Karpas-422 (cell line): ENCODE data around the gene SPTA1. TPM values are rescaled to one million over a fixed set of nuclear protein-coding genes. Genes with fewer than 3 reads are reported as not detected.

ENCODE experiments used
- DNase-seq: peaks from one replicate; pipeline ENCODE4 v3.0.0-alpha.2; 2015
- H2AFZ ChIP-seq: fragments of 200-600 bp; sonication (generic); 2 replicates; pipeline ENCODE4 v1.6.1; 2014; ENCODE audit warnings: antibody characterized with exemption, low read length, mixed read lengths
- H3K27ac ChIP-seq: fragments of 200-600 bp; sonication (generic); 2 replicates; pipeline ENCODE4 v1.5.1; 2014; ENCODE audit warnings: mild to moderate bottlenecking, low read length, moderate library complexity
- H3K27me3 ChIP-seq: fragments of 200-600 bp; sonication (generic); 2 replicates; pipeline ENCODE4 v1.6.1; 2014; ENCODE audit warnings: low read length, mixed read lengths
- H3K36me3 ChIP-seq: fragments of 200-600 bp; sonication (generic); 2 replicates; pipeline ENCODE4 v1.6.1; 2014; ENCODE audit warnings: low read length, mixed read lengths; ENCODE audit not compliant: insufficient read depth
- H3K4me1 ChIP-seq: fragments of 200-600 bp; sonication (generic); 2 replicates; pipeline ENCODE4 v1.6.1; 2014; ENCODE audit warnings: mild to moderate bottlenecking, low read length, mixed read lengths
- H3K4me2 ChIP-seq: fragments of 200-600 bp; sonication (generic); 2 replicates; pipeline ENCODE4 v1.6.1; 2014; ENCODE audit warnings: low read length, low read depth, mild to moderate bottlenecking; ENCODE audit not compliant: poor library complexity, severe bottlenecking
- H3K4me3 ChIP-seq: fragments of 200-600 bp; sonication (generic); 2 replicates; pipeline ENCODE4 v1.5.1; 2014; ENCODE audit warnings: mild to moderate bottlenecking, antibody characterized with exemption, low read length, mixed read lengths
- H3K79me2 ChIP-seq: fragments of 200-600 bp; sonication (generic); 2 replicates; pipeline ENCODE4 v1.6.1; 2014; ENCODE audit warnings: mild to moderate bottlenecking, low read length, mixed read lengths
- H3K9ac ChIP-seq: fragments of 200-600 bp; sonication (generic); 2 replicates; pipeline ENCODE4 v1.6.0; 2014; ENCODE audit warnings: low read length
- H3K9me2 ChIP-seq: fragments of 200-600 bp; sonication (generic), shearing (Covaris generic); replicated peaks from 2 replicates; pipeline ENCODE4 v1.6.0; 2014; ENCODE audit warnings: mild to moderate bottlenecking, low read length, moderate library complexity; ENCODE audit not compliant: insufficient read depth
- H3K9me3 ChIP-seq: fragments of 300-700, 200-600 bp; sonication (generic); 2 replicates; pipeline ENCODE4 v1.6.1; 2014; ENCODE audit warnings: low read length, mixed read lengths
- H4K20me1 ChIP-seq: fragments of 200-600 bp; sonication (generic); 2 replicates; pipeline ENCODE4 v1.6.1; 2014; ENCODE audit warnings: mild to moderate bottlenecking, antibody characterized with exemption, low read length, low read depth; ENCODE audit not compliant: insufficient read depth
- total RNA-seq: library from RNA; depleted of rRNA; stranded (reverse); fragments of >200 nt; shearing (Covaris generic); gene quantifications from 2 replicates; pipeline ENCODE4 v1.2.3, GENCODE V29; 2014; ENCODE audit warnings: low replicate concordance

SPTA1 gene
- total RNA-seq, 1 experiment from 2014 or later = not detected

DNA sequence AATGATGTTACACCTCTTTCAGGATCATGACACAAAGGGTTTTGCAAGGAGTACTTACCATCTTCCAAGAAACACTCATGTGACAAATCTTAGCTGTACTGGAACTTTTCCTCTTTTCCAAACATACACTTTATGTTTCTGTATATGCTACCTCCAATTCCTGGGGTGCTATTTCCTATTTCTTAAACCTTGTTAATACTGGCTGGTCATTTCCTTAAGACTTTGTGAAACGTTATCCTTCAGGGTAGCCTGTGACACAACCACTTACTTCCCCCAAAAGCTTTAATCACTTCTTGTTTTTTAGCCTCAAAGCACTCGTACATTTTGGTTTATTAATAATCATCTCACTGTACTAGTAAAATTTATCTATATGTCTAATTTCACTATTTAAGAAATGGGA, 42.1 kb downstream of the SPTA1 start:
- no peaks in the 10 kb centered on the region for H4K20me1 ChIP-seq
- no peaks in the 10 kb centered on the region for H3K79me2 ChIP-seq
- H3K4me2 ChIP-seq = no peak overlapping the region
- H2AFZ ChIP-seq = no peak overlapping the region
- H3K9me3 ChIP-seq = no peaks in the 10 kb centered on the region
- DNase-seq = no peak
- H3K4me1 ChIP-seq = no peaks in the 10 kb centered on the region
- no peaks in the 10 kb centered on the region for H3K9me2 ChIP-seq
- no peaks in the 10 kb centered on the region for H3K36me3 ChIP-seq
- no peak overlapping the region for H3K9ac ChIP-seq
- H3K27ac ChIP-seq = no peak overlapping the region
- no peaks in the 10 kb centered on the region for H3K27me3 ChIP-seq
- no peak overlapping the region for H3K4me3 ChIP-seq

DNA sequence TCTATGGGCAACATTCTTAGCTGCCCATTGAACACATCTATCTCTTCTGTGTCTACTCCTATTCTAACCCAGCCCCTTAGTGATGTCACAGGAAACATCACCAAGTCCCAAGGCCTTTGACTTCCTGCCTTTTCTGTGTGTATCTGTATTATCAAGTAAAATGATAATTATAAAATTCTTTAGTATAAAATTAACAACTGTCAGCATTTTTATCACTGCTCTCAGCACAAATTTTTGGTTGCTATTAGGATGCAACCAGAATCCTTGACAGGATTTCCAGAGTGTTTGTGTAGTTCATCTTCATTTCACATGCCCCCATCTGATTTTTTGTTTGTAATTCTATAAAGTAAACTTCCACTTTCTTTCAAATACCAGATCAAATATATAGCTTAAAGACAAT, 47.6 kb downstream of the SPTA1 start:
- no peak overlapping the region for H3K4me3 ChIP-seq
- H3K4me1 ChIP-seq = no peaks in the 10 kb centered on the region
- no peaks in the 10 kb centered on the region for H3K36me3 ChIP-seq
- no peak overlapping the region for H3K4me2 ChIP-seq
- H3K9me2 ChIP-seq = no peaks in the 10 kb centered on the region
- H2AFZ ChIP-seq = no peak overlapping the region
- DNase-seq = no peak
- H4K20me1 ChIP-seq = no peaks in the 10 kb centered on the region
- no peaks in the 10 kb centered on the region for H3K79me2 ChIP-seq
- no peak overlapping the region for H3K27ac ChIP-seq
- H3K9me3 ChIP-seq = no peaks in the 10 kb centered on the region
- H3K27me3 ChIP-seq = no peaks in the 10 kb centered on the region
- no peak overlapping the region for H3K9ac ChIP-seq

DNA sequence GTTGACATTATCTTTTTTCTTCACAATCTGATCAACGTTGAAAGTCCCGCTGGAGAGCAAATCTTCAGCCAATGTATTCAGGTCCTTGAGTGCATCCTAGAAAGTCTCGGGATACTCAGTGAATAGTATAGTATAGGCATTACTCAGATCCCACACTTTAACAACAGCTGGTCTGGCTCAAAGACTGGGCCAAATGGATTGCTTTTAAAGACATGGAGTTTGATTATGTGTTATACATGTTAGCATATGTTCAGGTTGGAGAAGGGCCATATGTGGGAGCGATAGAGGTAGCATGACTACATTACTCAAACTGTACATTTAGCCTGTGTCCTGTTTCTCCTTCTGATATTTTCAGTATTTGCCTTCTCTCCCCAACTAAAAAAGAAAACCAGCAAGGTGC, 48.4 kb downstream of the SPTA1 start:
- no peaks in the 10 kb centered on the region for H3K79me2 ChIP-seq

DNA sequence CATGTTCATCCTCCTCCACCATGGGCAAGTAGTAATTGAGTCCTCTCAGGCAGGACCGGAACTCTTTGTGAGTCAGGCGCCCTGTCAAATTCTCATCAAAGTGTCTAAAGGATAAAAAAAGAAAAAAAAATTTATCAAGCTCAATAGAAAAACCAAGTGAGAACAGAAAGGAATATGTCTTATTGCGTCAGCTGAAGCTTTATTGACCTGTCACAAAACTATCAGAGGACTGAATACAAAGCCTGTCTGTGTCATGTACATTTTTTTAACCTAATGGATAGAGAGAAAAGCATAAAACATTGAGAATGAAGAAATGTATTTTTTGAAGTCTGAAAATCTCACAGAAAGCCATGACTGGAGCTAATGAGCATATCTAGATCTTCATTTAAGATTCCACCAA, 72.8 kb downstream of the SPTA1 start:
- H3K27ac ChIP-seq = no peak overlapping the region
- no peaks in the 10 kb centered on the region for H3K36me3 ChIP-seq
- no peaks in the 10 kb centered on the region for H3K27me3 ChIP-seq
- no peak overlapping the region for H3K9ac ChIP-seq
- H3K9me3 ChIP-seq = no peaks in the 10 kb centered on the region
- H3K79me2 ChIP-seq = no peaks in the 10 kb centered on the region
- no peak for DNase-seq
- H3K4me1 ChIP-seq = no peaks in the 10 kb centered on the region
- no peaks in the 10 kb centered on the region for H4K20me1 ChIP-seq
- no peaks in the 10 kb centered on the region for H3K9me2 ChIP-seq
- H2AFZ ChIP-seq = no peak overlapping the region
- no peak overlapping the region for H3K4me2 ChIP-seq
- H3K4me3 ChIP-seq = no peak overlapping the region

More for the DNA sequence above, 48.4 kb downstream of the SPTA1 start:
- no peaks in the 10 kb centered on the region for H3K4me1 ChIP-seq
- H4K20me1 ChIP-seq = no peaks in the 10 kb centered on the region
- no peaks in the 10 kb centered on the region for H3K36me3 ChIP-seq
- H2AFZ ChIP-seq = no peak overlapping the region
- no peaks in the 10 kb centered on the region for H3K27me3 ChIP-seq
- H3K9me3 ChIP-seq = no peaks in the 10 kb centered on the region
- H3K9me2 ChIP-seq = no peaks in the 10 kb centered on the region
- no peak overlapping the region for H3K27ac ChIP-seq
- no peak overlapping the region for H3K9ac ChIP-seq
- DNase-seq = no peak
- H3K4me3 ChIP-seq = no peak overlapping the region
- no peak overlapping the region for H3K4me2 ChIP-seq

DNA sequence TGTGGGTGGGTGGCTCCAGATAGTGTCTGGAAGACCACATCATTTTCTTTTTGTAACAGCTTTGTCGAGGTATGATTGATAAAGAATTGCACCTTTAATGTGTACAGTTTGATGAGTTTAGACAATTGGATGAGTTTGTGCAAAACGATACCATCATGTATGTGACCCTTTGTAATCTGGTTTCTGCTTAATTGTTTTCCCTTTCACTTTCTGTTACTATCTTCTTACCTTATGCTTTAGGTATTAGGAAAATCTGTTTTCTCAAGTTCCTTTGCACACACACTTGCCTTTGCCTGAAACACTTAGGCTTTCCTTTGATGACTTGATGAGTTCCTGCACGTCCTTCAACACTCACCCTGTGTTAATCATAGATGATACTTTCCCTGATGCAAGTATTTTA, 74.6 kb downstream of the SPTA1 start:
- H3K36me3 ChIP-seq = no peaks in the 10 kb centered on the region
- no peaks in the 10 kb centered on the region for H3K9me3 ChIP-seq
- no peak overlapping the region for H3K27ac ChIP-seq
- H3K9me2 ChIP-seq = no peaks in the 10 kb centered on the region
- H3K4me3 ChIP-seq = no peak overlapping the region
- no peak overlapping the region for H3K4me2 ChIP-seq
- no peak overlapping the region for H3K9ac ChIP-seq
- no peaks in the 10 kb centered on the region for H3K79me2 ChIP-seq
- H3K27me3 ChIP-seq = no peaks in the 10 kb centered on the region
- no peaks in the 10 kb centered on the region for H3K4me1 ChIP-seq
- H4K20me1 ChIP-seq = no peaks in the 10 kb centered on the region
- no peak overlapping the region for H2AFZ ChIP-seq
- no peak for DNase-seq

DNA sequence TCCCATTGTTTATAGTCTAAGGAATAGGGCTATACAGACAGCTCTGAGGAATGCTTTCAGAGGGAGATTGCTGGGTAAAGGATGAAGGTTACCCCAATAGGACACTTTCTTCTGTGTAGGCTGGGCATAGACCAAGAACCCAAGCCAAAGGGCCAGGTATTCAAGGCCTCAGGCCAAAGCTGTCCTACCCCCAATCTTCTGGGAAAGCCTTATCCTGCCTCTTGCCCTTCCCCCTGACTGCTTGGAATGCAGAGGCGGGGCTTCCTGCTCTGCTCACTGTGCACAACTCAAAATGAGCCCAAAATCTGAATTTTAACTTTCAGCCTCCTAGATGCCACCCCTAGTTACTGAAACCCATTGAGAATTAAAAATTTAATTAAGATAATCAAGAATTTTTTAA, 79.2 kb downstream of the SPTA1 start:
- Histone ChIP-seq H3K27ac (no peak overlapping the region), H4K20me1 (no peaks in the 10 kb centered on the region), H3K4me3 (no peak overlapping the region), H3K27me3 (no peaks in the 10 kb centered on the region), H3K4me1 (no peaks in the 10 kb centered on the region), H3K79me2 (no peaks in the 10 kb centered on the region), H3K36me3 (no peaks in the 10 kb centered on the region), H3K4me2 (no peak overlapping the region), H2AFZ (no peak overlapping the region), H3K9ac (no peak overlapping the region), H3K9me2 (no peaks in the 10 kb centered on the region), H3K9me3 (no peaks in the 10 kb centered on the region)
- DNase-seq = no peak

DNA sequence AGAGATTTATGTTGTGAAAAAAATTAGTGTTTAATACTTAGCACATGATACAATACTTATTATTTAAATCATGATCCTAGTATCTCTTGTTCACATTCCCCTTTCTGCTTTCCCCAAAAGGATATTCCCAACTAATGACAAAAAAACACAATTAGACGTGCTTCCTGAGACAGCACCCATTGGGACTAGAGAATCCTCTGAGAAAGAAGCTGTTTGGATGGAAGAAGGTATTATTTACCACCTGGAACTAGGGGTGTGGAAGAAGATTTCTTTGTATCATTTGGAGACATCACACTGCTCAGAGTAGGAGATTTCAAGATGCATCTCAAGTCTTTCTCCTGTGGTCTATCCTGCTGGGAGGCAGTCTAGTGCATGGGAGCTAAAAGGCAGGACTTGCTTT, 81.5 kb downstream of the SPTA1 start, which contains the start of gene OR10Z1:
Gene OR10Z1 (plus strand): TSS at position 301 of the 400 bp plus-strand sequence. CDS start 1,171 bp downstream, outside the sequence.
- Histone ChIP-seq H3K27ac (no peak within 1 kb of the TSS), H3K9me3 (no peaks in the 10 kb centered on the region), H3K9ac (no peak within 1 kb of the TSS), H3K4me3 (no peak within 1 kb of the TSS), H3K4me1 (no peaks in the 10 kb centered on the region), H3K27me3 (no peaks in the 10 kb centered on the region), H3K79me2 (no peaks in the 10 kb centered on the region), H3K4me2 (no peak within 1 kb of the TSS), H3K36me3 (no peaks in the 10 kb centered on the region), H3K9me2 (no peaks in the 10 kb centered on the region), H4K20me1 (no peaks in the 10 kb centered on the region), H2AFZ (no peak within 1 kb of the TSS)
- no peak for DNase-seq

DNA sequence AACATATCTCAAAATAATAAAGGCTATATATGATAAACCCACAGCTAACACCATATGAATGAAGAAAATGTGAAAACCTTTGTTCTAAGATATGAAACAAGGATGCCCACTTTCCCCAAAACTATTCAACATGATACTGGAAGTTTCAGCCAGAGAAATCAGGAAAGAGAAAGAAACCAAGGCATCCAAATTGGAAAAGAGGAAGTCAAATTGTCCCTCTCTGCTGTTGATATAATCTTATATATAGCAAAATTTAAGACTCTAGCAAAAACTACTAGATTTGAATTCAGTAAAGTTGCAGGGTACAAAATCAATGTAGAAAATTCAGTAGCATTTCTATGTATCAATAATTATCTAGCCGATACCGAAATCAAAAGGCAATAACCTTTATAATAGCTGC, 85.8 kb downstream of the SPTA1 start:
- no peak for DNase-seq
- H3K4me1 ChIP-seq = no peaks in the 10 kb centered on the region
- H3K36me3 ChIP-seq = no peaks in the 10 kb centered on the region

DNA sequence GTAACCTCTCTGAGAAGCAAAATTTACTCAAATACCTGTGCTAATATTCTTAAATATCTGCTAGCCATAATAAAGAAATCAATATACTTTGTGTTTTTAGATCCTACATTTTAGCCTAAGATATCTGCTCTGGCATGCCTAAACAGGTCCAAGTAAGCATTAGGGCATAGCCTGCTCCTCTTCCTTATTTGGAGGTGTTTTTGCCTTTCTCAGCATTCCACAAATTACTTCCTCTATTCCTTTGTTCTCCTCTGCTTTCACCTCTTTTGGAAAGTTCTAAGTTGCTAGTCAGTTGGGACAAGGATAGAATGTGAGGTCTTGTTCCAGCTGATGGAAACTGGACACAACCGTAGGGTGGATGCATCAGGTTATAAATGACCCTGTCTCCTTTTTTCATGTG, 99.6 kb downstream of the SPTA1 start:
- no peak overlapping the region for H3K4me2 ChIP-seq

More for the DNA sequence above, 85.8 kb downstream of the SPTA1 start:
- Histone ChIP-seq H3K27me3 (0 out of 2 replicates have a peak, but pooled peaks cover 4% of the 10 kb centered on the region), H3K9ac (no peak overlapping the region), H4K20me1 (no peaks in the 10 kb centered on the region), H3K79me2 (no peaks in the 10 kb centered on the region), H2AFZ (no peak overlapping the region), H3K4me3 (no peak overlapping the region), H3K27ac (no peak overlapping the region), H3K4me2 (no peak overlapping the region), H3K9me2 (no peaks in the 10 kb centered on the region; the same call in 1 of the 2 replicates), H3K9me3 (peaks cover 4% of the 10 kb centered on the region; the same call in 1 of the 2 replicates)

More for the DNA sequence above, 99.6 kb downstream of the SPTA1 start:
- H3K4me3 ChIP-seq = no peak overlapping the region
- H3K4me1 ChIP-seq = no peaks in the 10 kb centered on the region
- DNase-seq = no peak
- no peaks in the 10 kb centered on the region for H4K20me1 ChIP-seq
- H3K9me3 ChIP-seq = no peaks in the 10 kb centered on the region
- H3K36me3 ChIP-seq = no peaks in the 10 kb centered on the region
- H3K9ac ChIP-seq = no peak overlapping the region
- H3K9me2 ChIP-seq = no peaks in the 10 kb centered on the region
- no peaks in the 10 kb centered on the region for H3K27me3 ChIP-seq
- H3K79me2 ChIP-seq = no peaks in the 10 kb centered on the region
- H2AFZ ChIP-seq = no peak overlapping the region
- H3K27ac ChIP-seq = no peak overlapping the region
